ENCODE data around the gene TJAP1.

Gene TJAP1, protein sequence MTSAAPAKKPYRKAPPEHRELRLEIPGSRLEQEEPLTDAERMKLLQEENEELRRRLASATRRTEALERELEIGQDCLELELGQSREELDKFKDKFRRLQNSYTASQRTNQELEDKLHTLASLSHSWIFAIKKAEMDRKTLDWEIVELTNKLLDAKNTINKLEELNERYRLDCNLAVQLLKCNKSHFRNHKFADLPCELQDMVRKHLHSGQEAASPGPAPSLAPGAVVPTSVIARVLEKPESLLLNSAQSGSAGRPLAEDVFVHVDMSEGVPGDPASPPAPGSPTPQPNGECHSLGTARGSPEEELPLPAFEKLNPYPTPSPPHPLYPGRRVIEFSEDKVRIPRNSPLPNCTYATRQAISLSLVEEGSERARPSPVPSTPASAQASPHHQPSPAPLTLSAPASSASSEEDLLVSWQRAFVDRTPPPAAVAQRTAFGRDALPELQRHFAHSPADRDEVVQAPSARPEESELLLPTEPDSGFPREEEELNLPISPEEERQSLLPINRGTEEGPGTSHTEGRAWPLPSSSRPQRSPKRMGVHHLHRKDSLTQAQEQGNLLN

DNA sequence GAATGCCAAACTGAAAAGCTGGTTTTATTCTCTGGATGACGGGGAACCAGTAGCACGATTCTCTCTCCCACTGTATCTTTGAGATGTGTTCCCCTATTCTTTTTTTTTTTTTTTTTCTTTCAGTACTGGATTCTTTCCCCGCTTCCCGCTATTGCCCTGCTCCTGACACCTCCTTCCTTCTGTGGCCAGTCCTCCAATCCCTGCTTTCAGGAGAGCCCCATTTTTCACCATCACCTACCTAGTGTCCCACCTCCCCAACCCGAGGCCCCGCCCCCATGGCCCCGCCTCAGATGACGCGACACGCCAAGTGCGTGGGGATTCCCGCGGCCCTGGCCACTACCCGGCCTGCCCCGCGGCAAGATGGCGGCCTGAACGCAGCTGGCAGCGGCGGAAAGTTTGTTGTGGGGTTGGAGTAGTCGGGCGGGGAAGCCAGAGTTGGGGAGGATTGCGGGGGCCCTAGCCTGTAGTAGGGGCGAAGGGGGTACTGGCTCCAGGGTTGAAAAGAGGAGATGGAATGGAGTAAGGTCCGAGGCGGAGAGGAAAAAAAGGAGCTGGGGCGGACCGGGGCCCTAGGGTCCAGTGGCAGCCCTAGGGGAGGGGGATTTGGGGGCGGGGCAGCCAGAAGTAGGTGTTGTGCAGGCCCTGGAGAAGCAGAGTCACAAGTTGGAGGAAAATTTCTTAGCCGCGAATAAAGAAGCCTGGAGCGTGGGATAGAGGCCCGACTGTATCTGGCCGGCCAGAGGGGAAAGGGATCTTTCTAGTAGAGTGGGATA is at the start of gene TJAP1:
Gene TJAP1 (plus strand): TSS at position 336 of the 773 bp plus-strand sequence. CDS start 21,432 bp downstream, outside the sequence.
- peak; percentile 95 for DNase-seq (ENCODE audit: low spot score)

DNA sequence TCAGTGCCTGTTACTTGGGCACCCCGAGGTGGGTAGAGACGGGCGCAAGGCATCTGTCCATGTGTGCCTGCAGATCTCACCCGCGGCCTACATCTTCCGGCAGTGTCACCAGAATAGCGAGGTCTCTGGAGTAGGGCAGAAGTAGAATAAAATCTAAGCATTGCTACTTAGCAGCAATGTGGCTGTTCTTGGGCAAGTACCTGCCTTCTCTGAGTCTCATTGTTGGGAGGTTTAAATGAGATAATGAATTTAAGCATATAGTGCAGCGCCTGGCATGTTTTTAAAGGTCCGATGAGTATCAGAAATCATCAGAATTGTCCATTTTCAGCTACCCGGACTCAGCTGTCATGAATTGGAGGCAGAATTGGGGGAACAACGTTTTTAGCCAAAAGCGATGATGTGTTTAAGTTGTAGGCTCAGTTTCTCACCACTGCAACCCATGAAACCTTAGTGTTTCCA is 49.2 kb upstream of the TJAP1 start:
- DNase-seq (ENCODE audit: low spot score) = no peak

DNA sequence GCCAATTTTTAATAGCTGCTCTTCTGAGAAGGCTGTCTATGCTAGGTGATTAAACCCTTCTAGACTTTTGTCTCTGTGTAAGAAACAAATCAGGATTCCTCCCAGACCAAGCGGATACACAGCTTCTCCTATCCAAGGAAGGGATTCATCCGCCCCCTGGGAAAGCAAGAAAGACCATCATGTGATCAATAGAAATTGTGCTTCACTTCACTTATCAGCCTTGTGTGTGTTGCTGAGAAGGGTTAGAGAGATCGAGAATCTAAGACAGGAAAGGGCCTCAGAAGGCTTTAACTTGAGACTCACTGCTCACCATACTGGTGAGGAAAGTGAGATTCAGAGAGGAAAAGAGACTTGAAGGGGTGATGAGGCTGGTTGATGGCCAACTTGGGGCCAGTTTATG is 48.5 kb upstream of the TJAP1 start:
- DNase-seq (ENCODE audit: low spot score) = no peak

DNA sequence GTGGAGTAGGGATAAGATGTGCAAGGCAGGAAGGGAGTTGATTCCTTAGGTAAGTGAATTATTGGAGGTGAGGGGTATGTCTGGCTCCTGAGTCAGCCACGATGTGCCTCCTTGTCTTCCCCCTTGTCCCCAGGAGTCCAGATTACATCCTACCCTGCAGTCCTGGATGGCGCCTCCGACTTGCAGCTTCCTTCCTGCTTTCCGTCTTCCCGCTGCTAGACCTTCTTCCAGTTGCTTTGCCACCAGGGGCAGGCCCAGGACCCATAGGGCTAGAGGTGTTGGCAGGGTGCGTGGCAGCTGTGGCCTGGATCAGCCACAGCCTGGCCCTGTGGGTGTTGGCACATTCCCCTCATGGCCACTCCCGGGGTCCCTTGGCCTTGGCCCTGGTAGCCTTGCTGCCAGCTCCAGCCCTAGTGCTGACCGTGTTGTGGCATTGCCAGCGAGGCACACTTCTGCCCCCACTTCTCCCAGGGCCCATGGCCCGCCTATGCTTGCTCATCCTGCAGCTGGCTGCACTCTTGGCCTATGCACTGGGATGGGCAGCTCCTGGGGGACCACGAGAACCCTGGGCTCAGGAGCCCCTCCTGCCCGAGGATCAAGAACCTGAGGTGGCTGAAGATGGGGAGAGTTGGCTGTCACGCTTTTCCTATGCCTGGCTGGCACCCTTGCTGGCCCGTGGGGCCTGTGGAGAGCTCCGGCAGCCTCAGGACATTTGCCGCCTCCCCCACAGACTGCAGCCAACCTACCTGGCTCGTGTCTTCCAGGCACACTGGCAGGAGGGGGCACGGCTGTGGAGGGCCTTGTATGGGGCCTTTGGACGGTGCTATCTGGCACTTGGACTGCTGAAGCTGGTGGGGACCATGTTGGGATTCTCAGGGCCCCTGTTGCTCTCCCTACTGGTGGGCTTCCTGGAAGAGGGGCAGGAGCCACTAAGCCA is 45.1 kb upstream of the TJAP1 start:
- no peak for DNase-seq (ENCODE audit: low spot score)

DNA sequence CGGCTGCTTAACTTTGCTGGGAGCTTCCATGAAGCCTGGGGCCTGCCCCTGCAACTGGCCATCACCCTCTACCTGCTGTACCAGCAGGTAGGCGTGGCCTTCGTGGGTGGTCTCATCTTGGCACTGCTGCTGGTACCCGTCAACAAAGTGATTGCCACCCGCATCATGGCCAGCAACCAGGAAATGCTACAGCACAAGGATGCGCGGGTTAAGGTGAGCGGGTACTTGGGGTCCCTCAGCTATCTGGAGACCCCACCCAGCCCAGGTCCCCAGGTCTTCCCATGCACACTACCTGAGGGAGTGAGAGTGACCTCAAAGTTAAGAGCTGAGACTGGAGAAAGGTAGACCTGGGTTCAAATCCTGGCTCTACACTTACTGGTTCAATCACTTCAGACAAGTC is 44.2 kb upstream of the TJAP1 start:
- no peak for DNase-seq (ENCODE audit: low spot score)

DNA sequence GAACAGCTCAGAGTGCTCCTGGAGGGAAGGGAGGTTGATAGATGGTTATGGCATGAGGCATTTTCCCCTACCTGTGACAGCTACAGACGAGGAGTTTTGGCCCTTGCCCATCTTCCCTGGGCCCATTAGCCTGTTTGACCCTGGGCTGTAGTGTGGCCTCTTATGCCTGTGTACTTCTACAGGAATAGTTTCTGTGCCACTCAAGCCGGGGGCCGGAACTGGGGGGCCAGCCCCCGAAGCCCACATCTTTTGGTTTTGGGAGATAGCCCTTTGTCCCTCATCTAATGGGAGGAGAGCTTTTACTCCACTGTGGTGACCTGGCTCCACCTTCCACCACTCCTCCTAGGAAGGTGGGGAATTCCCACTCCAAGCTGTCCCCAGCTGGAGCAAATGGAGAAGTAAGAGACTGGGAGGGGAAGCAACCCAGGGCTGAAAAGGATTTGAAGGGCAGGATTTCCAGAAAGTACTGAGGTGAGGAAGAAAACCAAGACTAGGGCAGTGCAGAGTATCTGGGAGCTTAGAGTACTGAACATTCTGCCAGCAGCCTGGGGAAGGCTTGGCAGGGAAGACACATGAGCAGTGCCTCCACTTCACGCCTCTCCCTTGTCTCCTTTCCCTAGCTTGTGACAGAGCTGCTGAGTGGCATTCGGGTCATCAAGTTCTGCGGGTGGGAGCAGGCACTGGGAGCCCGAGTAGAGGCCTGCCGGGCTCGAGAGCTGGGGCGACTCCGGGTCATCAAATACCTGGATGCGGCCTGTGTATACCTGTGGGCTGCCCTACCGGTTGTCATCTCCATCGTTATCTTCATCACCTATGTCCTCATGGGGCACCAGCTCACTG is 43.1 kb upstream of the TJAP1 start:
- DNase-seq (ENCODE audit: low spot score) = no peak

DNA sequence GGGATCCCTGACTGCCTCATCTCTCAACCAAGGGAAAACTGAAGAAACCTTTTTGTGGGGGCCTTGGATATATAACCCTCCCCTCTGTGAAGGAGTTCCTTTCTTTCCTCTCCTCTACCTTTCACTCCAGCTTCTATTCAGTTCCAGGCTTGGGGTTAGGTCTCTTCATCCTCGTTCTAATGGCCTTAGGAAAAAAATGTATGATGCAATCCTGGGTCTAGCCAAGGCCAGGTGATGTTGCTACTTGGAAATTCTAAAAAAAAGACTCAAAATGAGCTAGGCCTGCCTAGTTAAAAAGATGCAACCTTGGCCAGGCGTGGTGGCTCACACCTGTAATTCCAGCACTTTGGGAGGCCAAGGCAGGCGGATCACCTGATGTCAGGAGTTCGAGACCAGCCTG is 42.4 kb upstream of the TJAP1 start:
- no peak for DNase-seq (ENCODE audit: low spot score)

DNA sequence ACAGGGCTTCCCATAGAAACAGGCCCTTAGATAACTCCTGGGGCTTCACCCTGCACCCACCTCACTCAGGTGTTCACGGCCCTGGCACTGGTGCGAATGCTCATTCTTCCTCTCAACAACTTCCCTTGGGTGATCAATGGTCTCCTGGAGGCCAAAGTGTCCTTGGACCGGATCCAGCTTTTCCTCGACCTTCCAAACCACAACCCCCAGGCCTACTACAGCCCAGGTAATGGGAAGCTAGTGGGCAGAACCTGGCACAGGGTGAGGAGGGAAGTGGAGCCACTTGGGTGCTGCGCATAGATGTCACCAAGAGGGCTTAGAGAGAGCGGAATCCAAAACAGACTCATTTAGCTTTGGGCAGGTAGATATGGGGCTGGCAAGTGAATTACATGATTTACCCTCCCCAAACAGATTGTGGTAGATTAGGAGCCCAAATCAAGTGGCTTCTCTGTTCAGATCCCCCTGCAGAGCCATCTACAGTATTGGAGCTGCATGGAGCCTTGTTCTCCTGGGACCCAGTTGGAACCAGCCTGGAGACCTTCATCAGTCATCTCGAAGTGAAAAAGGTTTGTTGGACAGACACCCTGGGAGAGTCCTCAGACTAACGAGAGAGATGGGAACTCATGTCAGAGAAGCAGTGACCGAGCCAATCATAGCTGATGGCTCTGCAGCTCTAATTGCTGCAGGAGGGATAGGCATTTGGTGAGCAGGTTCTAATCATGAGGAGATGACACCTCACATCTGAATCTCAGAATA is 41.5 kb upstream of the TJAP1 start:
- peak; percentile 17 for DNase-seq (ENCODE audit: low spot score)

DNA sequence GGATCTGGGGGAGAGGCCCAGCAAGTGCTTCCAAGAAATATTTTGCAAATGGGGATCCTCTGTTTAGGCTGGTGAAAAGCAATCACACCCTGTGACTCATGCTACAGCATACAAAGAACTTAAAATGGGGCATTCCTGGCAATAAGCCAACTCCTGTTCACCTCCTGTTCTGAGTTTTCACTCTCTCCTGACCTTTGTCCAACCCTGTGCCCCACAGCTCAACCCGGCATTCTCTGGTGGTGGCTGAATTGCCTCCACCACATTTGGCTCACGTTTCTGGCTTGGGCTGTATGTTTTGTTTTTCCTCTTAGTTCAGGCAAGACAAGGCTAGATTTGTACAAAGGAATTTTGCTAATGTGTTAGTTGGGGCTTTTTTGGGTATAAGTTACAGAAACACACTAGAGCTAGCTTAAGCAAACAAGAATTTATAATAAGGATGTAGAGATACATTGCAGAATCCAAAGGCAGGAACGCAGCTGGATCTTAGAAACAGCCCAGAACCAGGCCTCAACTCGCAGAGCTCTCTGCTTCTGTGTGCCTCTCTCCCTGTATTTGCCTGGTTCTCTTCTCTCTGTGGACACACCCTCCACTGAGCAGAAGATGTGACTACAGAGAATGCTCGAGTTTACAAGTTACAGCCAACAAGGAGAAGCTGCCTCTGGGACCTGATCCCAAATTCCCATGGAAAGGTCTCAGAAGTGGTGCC is 40.6 kb upstream of the TJAP1 start:
- DNase-seq (ENCODE audit: low spot score) = peak; percentile 85

DNA sequence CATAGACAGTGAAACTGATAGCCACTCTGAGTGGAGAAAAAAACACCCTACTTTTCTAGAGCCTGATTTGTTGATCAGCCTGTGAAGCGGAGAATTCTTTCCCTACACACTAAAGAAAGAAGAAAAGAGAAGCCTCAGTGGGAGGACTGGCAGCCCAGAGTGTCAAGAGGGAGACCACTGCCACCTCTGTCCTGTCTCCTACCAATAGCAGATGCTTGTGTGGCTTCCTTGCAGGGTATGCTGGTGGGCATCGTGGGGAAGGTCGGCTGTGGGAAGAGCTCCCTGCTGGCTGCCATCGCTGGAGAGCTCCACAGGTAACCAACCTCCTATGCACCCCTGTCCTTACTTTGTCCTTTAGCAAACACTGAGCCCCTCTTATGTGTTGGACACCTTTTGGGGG is 39.7 kb upstream of the TJAP1 start:
- DNase-seq (ENCODE audit: low spot score) = no peak

DNA sequence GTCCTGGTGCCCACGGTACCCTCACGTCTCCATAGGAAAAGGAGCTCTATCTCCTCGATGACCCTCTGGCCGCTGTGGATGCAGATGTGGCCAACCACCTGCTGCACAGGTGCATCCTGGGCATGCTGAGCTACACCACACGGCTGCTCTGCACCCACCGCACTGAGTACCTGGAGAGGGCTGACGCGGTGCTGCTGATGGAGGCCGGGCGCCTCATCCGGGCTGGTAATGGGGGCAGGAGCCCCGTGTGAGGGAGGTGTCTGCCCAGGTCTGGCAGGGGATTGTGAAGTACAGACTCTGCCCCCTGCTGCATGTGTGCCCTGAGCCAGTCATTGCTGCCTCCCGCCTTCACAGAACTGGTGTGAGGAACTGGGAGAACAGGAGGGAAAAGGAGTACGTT is 34.4 kb upstream of the TJAP1 start:
- DNase-seq (ENCODE audit: low spot score) = no peak

DNA sequence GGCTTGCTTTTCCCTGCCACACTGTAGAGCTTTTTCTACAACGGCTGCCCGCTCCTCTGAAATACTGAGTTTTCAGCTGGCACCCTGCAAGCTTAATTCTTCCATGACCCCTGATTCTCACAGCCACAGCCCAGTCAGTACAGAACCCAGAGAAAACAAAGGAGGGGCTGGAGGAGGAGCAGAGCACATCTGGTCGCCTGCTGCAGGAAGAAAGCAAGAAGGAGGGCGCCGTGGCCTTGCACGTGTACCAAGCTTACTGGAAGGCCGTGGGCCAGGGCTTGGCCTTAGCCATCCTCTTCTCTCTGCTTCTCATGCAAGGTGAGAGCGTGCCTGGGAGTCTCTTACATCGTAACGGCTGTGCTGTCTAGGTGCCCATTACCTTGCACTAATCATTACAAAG is 33.3 kb upstream of the TJAP1 start:
- peak; percentile 27 for DNase-seq (ENCODE audit: low spot score)

DNA sequence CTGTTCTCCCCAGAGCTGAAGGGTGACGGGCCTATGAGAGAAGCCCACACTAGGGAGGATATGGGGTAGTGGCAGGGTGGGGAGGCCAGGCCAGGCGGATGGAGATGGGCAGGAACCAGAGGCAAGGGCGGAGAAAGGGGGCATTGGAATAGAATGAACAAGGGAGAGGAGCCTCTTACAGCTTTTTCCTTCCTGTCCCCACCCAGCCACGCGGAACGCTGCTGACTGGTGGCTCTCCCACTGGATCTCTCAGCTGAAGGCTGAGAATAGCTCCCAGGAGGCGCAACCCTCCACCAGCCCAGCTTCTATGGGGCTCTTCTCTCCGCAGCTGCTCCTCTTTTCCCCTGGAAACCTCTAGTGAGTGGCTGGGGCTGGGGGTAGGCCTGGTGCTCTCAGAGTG is 32.8 kb upstream of the TJAP1 start:
- no peak for DNase-seq (ENCODE audit: low spot score)

DNA sequence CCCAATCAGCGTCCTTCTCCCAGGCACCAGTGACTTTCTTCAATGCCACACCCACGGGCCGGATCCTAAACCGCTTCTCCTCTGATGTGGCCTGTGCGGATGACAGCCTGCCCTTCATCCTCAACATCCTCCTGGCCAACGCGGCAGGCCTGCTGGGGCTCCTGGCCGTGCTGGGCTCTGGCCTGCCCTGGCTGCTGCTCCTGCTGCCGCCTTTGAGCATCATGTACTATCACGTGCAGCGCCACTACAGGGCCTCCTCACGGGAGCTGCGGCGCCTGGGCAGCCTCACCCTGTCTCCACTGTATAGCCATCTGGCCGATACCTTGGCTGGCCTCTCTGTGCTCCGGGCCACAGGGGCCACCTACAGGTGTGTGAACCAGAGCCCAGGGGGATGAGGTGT is 31.8 kb upstream of the TJAP1 start:
- no peak for DNase-seq (ENCODE audit: low spot score)

DNA sequence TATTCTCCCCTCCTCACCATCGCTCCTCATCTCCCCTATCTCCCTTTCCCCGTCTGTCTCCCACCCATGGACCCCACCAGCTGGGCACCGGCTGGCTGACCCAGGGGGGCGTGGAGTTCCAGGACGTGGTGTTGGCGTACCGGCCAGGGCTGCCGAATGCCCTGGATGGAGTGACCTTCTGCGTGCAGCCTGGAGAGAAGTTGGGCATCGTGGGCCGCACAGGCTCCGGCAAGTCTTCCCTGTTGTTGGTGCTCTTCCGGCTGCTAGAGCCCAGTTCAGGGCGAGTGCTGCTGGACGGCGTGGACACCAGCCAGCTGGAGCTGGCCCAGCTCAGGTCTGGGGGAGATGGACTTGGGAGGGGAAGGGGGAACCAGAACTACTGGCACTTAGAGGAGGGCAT is 29.8 kb upstream of the TJAP1 start:
- DNase-seq (ENCODE audit: low spot score) = no peak

DNA sequence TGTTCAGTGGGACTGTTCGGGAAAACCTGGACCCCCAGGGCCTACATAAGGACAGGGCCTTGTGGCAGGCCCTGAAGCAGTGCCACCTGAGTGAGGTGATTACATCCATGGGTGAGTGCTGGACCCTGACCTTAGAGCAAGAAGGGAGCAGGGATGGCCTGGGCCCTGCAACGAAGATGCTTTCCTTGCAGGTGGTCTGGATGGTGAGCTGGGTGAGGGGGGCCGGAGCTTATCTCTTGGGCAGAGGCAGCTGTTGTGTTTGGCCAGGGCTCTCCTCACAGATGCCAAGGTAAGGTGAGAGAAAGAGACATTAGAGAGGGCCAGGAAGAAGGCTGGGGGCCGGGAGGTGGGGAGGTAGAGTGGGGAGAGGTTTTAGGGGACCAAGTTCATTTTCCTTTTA is 28.5 kb upstream of the TJAP1 start:
- DNase-seq (ENCODE audit: low spot score) = no peak

DNA sequence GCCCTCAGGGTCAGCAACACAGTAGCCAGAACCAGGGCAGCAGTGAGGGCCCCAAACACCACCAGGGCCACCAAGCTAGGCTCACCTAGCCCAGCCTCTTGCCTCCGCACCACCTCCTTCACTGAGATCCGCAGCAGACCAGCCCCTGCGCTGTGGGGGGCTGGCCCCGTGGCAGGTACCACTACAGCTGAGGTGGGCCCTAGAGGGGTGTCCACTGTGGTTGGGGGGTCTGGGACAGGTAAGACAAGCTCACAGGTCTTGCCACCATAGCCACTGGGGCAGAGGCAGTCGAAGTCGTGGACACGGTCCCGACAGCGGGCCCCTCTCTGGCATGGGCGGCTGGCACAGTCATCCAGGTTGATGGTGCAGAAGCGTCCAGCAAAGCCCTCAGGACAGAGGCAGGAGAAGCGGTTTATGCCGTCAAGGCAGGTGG is 26.7 kb upstream of the TJAP1 start:
- DNase-seq (ENCODE audit: low spot score) = no peak

DNA sequence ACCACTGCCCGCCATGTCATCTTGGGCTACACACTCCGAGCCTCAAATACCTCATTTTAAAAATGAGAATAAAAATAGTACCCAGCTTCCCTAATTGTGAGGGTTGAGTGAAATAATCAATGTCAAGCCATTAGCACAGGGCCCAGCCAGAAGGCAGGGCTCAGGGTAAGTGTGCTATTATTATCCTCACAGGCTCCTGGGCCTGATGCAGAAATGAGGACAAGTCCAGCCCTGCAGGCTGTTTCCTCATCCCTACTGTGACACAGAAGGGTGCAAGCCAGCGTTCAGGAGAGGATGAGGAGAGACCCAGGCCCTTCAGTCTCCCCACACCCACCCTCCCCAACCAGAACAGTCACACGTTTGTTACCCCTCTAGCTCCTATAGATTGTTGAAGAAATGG is 26.0 kb upstream of the TJAP1 start:
- DNase-seq (ENCODE audit: low spot score) = no peak

DNA sequence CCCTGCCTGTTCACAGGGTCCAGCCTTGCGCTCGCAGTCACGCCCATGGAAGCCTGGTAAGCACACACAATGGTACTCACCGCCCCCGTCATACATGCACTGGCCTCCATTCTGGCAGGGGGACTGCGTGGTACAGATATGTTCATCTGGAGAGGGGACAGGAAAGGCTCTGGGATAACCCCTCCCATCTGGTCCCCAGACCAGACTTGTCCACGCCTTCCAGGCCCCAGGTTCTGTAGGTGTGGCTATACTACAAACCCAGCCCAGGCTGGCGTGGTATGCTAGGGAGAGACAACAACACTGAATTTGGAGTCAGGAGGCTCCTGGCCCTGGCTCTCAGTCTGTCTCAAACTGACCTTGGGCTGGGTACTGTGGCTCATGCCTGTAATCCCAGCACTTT is 25.4 kb upstream of the TJAP1 start:
- DNase-seq (ENCODE audit: low spot score) = no peak

DNA sequence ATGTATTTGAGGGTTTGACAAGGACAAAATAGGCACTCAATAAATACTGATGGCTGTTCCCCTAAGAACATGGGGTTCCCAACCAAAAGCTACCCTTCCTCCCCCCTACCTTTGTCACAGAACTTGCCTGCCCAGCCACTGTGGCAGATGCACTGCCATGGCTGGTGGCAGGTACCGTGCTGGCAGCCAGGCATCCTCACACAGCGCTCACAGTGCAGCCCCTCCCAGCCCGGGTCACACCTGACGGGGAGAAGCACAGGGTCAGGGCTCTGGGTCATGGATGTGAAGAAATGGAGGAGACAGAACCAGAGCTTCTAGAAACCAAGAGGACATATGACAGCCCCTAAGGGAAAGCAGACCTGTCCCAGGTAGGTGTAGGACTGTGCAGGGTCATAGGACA is 24.5 kb upstream of the TJAP1 start:
- no peak for DNase-seq (ENCODE audit: low spot score)

Measured in AG08395 (cell line).